HG02571 (cell line): ENCODE measurements around the gene CNEP1R1.

ENCODE experiments used
- ATAC-seq: cut with Tn5 transposase; IDR thresholded peaks from one replicate; pipeline ENCODE4 v1.9.1; 2021; ENCODE audit warnings: mild to moderate bottlenecking, moderate library complexity; ENCODE audit not compliant: unreplicated experiment

Gene CNEP1R1

DNA sequence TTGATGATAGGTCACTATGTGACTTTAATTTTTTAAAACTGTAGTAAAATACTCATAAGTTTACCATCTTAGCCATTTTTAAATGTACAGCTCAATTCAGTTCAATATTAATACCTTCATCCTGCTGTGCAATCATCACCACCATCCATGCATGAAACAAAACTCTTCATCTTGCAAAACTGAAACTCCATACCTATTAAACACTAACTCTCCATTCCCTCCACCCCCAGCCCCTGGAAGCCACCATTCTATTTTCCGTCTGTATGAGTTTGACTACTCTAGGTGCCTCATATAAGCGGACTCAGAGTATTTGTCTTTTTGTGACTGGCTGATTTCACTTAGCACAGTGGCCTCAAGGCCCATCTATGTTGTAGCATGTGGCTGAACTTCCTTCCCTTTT is 9.4 kb upstream of the CNEP1R1 start:
- no peak for ATAC-seq

DNA sequence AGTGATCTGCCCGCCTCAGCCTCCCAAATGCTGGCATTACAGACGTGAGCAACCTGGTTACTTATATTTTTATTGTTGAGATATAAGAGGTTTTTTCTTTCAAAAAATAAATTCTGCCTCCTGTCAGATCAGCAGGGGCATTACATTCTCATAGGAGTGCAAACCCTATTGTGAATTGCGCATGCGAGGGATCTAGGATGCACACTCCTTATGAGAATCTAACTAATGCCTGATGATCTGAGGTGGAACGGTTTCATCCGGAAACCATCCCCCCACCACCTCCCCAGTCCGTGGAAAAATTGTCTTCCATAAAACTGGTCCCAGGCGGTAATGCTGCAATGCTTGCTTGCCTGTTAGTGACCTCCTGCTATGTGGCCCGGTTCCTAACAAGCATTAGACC is 7.5 kb upstream of the CNEP1R1 start:
- ATAC-seq: no peak

DNA sequence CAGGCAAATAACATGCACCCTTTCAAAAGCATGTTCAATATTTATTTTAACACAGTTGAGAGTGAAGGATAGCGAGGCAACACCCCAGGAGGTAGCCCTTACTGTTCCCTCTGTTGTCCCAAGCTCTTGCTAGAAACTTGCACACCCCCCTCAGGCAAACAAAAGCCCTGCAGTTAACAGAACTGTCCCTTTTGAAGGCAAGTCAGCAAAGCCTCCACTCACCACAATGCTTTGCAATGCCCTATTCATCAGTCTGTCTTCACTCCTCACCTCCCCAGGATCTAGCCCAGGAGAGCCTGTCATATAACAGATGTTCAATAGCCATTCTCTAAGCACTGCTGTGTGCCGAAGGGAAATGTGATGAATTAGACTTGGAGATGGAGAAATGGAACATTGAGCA is 3.5 kb upstream of the CNEP1R1 start:
- no peak for ATAC-seq

DNA sequence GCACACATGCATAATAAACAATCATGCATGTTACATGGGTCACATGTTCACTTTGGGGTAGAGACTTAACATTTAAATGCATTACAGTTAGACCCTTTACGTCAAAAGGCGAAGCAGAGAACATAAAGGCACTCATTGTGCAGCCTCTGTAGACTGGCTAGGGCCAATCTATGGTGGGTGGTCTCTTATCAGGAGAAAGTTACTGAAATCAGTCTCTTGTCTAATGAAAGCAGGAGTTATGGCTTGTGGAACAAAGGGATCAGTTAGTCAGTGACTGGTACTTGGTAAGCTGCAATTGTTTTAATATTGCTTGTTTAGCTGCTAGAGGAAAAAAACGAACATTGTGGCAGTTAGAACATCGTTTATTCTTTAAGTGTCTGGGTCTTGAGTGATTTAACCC is 1.4 kb upstream of the CNEP1R1 start:
- no peak for ATAC-seq

DNA sequence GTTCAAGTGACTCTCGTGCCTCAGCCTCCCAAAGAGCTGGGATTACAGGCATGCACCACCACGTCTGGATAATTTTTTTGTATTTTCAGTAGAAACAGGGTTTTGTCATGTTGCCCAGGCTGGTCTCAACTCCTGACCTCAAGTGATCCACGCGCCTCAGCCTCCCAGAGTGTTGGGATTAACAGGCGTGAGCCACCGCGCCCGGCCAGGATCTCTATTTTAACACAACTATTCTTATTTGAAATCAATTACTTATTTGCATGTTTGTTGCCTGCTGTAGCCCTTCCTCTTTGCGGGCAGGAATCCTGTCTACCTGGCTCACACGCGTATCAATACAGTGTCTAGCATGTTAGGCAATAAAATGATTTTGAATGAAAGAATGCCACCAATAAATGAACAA is 818 bp upstream of the CNEP1R1 start:
- ATAC-seq: no peak

DNA sequence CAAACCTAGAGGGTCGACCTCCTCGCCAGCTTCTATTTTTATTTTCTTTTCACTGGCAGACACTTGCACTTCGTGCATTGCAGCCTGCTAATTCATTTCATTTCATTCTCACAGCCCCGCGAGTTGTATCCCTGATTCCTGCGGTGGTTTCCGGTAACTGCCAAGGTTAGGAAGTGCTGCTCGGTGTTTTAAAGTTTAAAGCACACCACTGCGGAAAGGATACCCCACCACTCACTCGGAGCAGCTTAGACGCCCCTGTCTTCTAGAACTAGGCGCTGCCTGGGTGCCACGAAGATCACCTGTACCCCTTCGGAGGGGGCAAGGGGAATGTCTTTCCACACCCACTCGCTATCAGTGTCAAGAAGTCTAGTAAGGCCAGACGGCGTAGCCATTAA is 509 bp downstream of the CNEP1R1 start:
- ATAC-seq: peak; percentile 4

DNA sequence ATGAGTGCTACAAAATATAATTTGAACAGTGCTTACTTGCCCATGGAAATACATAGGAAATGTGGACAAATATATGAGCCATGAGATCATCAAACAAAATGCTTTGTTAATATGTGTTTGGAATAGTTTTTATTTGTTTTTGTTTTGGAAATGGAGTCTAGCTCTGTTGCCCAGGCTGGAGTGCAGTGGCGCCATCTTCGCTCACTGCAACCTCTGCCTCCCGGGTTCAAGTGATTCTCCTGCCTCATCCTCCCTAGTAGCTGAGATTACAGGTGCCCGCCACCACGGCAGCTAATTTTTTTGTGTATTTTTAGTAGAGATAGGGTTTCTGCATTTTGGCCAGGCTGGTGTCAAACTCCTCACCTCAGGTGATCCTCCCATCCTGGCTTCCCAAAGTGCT is 2.8 kb downstream of the CNEP1R1 start:
- no peak for ATAC-seq

DNA sequence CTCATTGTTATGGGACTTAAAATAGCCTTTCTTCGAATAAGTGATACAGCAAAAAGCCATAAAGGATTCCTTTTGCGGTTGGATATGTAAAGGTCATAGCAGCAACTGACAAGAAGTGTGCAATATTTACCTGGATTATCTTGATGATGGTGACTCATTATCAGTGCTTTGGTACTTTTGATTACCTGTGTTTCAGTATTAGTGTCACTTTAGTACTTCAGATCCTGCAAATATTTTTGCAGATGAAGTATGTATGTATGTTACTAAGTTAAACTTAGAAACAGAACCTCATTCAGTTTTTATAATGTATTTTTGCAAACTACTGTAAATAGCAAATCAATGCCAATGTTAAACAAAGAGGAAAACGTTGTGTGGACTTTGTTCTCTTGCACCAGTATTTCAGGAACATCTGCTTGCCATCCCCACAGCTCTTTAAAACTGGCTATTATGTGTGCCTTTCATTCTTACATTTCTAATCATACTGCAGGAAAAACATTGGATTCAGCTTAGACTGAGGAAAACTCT is 10.5 kb downstream of the CNEP1R1 start:
- no peak for ATAC-seq

DNA sequence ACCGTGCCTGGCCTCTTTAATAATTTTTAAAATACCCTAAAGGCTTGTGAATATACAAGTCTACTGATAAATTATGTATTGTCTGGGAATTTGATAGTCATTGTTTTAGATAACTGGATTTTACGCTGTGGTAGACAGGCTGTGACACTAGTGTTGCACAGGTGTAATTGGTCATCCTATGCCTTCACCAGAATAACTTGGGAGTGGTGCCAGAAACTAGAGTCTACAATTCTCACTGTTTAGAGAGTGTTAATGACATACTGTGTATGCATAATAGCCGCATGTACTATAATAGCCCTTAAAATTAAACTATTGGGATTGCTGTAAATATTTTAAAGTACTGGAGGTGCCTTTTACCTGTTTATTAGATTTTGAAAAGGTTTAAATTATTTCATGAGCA is 11.4 kb downstream of the CNEP1R1 start:
- ATAC-seq: no peak

DNA sequence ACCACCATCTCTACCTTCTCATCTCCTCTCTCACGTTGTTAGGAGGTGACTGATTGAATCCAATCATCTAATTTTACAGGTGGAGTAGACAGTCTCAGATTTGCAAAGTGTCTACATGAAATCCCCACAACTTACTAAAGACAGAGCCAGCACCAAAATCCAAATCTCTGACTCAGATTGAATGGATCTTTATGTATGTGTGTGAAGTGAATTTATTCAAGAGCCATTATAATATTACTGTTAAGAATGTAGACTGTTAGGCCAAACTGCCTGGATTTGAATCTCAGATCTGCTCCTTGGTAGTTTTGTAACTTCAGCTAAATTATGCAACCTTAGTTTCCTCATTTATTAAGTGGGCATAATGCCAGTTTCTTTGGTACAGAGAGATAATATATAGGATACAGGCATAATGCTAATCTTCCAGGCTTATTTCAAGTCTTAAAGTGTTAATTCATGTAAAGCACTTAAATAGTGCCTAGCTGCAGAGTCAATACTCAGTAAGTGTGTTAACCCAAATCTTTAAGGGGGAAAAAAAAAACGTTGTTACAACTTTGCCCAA is 12.7 kb downstream of the CNEP1R1 start:
- no peak for ATAC-seq

DNA sequence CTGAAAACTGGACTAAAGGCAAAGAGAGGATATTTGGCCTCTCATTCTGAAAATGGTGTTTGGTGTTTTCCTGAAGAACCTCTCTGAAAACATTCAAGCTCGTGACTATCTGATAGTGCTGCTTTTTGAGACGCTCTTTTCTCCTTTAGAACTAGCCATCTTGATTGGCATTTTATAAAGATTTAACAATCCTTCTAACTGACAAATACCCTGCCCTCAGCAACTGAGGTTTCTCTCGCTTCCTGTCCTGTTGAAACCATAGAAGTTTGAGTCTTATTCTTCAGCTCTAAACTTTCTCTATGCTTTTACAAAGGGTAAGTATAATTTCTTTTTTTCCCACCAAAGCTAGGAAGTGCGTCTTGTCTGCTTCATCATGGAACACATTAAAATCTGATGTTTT is 13.3 kb downstream of the CNEP1R1 start:
- no peak for ATAC-seq

DNA sequence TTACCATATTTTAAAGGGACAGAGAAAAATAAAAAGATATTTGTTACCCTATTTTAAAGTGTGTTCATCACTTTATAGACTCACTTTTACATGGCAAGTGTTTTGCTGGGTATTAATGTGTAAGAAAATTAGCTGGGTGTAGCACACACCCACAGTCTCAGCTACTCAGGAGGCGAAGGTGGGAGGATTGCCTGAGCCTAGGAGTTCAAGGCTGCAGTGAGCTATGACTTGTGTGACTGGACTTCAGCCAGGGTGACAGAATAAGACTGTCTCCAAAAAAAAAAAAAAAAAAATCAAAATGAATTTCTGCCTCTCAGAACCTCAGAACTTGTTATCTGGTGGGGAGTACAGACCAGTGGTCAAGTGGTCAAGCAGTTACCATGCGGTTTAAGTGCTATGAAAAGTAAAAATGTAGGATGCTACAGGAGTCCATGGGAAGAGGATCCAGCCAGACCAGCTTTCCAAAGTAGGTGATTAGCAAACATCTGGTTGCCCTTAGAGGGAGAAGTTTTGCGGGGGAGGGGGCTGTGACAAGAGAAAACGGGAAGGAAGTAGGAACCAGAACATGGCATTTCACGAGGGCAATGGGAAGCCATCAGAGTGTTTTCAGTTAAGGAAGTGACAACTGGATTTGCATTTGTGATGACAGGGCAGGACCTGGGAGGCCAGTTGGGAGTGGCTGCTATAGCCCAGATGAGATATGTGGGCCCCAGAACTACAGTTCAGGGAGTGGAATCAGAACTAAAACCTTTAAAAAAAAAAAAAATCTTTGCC is 13.9 kb downstream of the CNEP1R1 start:
- ATAC-seq: no peak

DNA sequence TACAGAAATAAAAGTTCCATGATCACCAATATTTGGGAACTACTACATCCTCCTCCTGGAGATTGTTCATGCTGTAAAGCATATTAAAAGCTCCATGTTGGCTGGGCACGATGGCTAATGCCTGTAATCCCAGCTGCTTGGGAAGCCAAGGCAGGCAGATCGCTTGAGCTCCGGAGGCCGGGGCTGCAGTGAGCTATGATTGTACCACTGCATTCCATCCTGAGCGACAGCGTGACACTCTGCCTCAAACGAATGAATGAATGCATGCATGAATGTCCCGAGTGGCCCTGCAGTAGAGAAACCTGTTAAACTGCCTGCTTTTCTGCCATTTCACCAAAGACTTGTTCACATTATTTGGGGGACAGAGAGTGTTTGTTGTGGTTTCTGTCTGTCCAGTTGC is 15.0 kb downstream of the CNEP1R1 start:
- no peak for ATAC-seq

DNA sequence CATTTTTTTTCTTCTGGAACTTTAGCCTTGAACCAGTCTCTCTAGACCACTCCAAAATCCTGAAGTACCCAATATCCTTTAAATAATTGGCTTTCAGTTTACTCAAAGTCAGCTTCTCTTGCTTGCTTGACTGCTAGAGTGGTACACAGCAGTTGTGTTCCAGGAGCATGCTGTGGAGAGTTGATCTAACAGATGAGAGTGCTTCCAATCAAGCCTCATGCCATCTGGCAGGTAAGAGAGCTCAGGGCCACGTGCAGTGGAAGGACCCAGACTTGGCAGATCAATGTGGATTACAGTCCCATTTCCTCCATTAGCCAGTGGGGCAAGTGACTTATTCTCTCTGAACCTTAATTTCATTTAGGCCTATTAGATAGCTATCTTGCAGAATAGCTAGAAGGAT is 15.7 kb downstream of the CNEP1R1 start:
- ATAC-seq: no peak

DNA sequence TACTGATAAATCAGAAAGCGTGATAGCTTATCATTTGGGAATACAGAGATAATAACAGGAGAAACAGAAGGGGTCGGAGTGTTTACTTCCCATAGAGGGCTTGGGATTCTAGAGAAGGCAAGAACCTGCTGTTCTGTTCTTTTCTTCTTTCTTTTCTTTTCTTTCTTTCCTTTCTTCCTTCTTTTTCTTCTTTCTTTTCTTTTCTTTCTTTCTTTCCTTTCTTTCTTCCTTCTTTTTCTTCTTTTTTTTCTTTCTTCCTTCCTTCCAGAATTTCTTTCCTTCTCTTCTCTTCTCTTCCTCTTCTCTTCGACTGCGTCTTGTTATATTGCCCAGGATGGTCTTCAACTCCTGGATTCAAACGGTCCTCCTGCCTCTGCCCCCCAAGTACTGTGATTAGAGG is 18.3 kb downstream of the CNEP1R1 start:
- no peak for ATAC-seq

DNA sequence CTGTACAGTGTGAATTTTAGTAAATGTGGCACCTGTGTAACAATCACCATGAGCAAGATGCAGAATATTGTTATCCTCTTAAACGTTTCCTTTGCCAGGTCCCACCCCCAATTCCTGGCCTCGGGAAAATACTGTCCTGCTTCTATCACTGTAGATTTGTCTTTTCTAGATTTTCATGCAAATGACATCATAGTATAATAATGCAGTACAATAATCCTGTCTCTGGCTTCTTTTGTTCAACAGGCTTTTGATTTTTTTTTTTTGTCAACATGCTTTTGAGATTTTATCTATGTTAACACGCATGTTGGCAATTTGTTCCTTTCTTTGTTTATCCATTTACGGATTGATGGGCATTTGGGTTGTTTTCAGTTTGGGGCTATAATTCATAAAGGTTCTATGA is 20.4 kb downstream of the CNEP1R1 start:
- ATAC-seq: no peak

DNA sequence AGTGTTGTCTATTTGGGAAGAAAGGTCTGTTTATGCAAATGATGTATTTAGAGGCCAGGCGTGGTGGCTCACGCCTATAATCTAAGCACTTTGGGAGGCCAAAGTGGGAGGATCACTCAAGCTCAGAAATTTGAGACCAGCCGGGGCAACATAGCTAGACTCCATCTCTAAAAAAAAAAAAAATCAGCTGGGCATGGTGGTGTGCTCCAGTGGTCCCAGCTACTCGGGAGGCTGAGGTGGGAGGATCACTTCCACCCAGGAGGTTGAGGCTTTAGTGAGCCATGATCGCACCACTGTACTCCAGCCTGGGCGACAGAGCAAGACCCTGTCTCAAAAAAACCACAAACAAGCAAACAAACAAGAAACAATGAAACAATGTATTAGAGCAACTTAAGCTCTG is 21.8 kb downstream of the CNEP1R1 start:
- ATAC-seq: no peak

DNA sequence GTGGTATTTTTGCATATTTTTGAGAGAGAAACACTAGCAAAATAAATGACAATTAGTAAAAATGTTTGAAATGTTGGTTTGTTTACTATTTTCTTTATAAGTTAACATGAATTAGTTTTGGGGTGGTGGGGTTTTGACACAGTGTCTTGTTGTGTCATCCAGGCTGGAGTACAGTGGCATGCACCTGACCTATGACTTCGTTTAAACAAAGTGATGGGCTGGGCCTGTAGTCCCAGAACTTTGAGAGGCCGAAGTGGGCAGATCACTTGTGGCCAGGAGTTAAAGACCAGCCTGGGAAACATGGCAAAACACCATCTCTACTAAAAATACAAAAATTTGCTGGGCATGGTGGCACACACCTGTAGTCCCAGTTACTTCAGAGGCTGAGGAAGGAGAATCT is 22.8 kb downstream of the CNEP1R1 start:
- no peak for ATAC-seq

DNA sequence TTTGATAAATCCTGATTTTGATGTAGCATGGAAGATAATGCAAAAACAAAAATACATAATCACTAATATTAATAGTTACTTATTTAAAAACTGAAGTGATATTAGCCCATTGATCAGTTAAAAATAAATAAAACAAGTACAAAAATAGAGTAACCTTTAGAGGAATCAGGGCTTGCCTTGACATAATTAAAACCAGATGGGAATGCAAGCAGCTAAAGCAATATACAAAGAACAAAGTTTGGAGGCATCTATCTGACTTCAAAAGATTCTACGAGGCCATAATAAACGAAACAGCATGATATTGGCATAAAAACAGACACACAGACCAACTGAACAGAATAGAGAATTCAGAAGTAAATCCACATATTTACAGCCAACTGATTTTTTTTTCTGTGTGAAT is 25.8 kb downstream of the CNEP1R1 start:
- ATAC-seq: no peak

DNA sequence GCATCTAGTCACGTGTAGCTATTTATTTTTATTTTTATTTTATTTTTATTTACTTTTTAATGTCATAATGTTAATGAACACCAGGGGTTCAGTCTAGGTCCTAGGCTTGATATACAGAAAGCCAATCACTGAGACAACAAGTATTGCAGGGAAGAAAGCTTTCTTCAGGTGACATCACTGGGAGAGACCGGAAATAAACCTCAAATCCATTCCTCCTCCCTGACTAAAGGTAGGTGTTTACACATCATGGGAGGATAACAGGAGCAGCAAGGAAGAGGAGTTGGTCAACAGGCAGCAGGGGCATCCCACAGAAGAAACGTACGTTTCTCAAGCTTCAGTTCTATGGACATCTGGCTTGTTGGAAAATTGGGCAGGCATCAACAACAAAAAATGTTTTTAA is 31.2 kb downstream of the CNEP1R1 start:
- ATAC-seq: no peak

DNA sequence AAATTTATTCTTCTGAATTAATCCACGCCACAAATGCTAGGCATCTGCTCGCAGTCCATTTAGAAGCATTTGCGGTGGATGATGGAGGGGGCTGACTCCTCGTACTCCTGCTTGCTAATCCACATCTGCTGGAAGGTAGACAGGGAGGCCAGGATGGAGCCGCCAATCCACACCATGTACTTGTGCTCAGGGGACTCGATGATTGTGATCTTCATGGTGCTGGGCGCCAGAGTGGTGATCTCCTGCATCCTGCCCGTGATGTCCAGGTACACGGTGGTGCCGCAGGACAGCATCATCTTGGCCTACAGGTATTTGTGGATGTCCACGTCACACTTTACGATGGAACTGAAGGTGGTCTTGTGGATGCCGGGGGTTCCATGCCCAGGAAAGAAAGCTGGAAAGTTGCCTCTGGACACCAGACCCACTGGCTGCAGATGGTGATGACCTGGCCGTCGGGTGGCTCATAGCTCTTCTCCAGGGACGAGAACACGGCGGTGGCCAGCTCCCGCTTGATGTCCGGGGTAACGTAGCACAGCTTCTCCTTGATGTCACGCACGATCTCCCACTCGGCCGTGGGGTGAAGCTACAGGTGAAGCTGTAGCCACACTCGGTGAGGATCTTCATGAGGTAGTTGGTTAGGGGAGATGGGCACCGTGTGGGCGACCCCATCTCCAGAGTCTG is 33.2 kb downstream of the CNEP1R1 start:
- no peak for ATAC-seq

DNA sequence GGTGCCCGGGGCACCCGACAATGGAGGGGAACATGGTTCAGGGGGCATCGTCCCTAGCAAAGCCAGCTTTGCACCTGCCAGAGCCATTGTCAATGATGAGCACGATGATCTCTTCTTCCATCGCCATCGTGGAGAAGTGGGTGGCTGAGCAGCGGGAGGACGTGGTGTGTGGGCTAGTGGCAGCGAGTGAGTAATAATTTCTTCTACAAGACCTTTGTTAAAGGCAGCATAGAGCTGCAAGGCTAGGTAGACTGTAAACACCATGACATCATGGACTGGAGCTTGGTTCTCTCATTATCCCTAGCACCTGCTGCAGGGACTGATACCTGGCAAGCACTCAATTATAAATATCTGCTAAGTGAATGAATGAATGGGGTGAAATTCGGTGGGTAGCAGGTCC is 34.1 kb downstream of the CNEP1R1 start:
- ATAC-seq: no peak
